Activated CD4-positive, alpha-beta T cell treated with anti-CD3 and anti-CD28 coated beads, Interleukin-2, amount 50 U/mL, for 48 hours (primary cell): Measurements from ENCODE around the gene PODNL1.
A peak's percentile ranks its signal among the peaks of the same experiment; 100 is the strongest.

Experiments
- DNase-seq, 2 experiments: peaks; one replicate each; pipeline ENCODE4 v3.0.0-alpha.2; 2020

PODNL1 gene

DNA sequence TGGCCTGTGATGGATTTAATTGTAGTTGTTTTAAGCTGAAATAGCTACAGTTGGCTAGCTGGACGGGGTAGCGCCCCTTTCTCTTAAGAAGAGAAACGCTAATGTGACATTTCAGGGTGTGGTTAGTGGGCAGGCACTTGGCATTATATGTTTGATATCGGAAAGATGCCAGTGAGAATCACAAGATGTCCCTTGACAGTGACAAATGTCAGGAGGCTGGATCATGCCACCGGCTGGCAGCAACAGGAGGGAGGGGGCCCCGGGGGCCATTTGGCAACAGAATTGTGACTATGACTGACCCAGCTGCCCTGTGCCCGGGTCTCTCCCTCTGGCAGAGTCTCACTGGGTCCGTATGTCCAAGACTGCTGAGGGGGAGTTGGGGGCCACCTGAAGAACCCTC, 18.8 kb upstream of the PODNL1 start:
- DNase-seq = no peak

DNA sequence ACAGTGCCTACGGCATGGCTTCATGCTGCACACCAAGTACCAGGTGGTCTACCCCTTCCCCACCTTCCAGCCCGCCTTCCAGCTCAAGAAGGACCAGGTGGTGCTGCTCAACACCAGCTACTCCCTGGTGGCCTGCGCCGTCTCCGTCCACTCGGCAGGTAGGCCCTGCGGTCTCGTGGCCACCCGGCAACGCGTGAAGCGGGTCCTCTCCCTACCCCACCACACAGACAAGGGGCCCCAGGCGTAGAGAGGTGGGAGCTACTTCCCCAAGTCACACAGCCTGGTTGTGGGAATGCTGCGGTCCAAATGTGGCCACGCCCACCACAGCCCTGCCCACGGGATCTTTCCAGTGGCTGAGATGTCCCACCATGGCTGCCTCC, 18.1 kb upstream of the PODNL1 start:
- no peak for DNase-seq

DNA sequence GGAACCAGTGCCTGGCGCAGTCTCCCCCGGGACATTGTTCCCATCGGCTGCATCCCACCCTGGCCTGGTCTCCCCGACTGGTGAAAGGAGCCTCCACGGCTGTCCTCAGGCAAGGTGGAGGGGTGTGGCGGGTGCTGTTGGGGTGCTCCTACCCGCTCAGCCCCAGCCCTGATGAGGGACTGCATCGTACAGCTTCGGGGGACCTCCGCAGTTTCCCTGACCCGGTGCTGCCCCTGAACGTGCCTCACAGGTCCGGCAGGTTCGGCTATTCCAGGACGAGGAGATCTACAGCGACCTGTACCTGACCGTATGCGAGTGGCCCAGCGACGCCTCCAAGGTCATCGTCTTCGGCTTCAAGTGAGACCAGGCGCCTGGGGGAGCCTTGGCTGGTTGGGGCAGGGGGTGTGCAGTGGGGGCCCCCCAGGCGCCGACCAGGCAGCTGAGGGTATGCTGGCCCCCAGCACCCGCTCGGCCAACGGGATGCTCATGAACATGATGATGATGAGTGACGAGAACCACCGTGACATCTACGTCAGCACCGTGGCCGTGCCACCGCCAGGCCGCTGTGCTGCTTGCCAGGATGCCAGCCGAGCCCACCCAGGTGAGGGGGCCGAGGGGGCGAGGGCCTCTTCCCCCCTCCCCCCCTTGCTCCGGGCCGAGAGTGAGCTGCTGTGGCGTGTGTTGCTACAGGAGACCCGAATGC, 17.6 kb upstream of the PODNL1 start:
- no peak for DNase-seq

DNA sequence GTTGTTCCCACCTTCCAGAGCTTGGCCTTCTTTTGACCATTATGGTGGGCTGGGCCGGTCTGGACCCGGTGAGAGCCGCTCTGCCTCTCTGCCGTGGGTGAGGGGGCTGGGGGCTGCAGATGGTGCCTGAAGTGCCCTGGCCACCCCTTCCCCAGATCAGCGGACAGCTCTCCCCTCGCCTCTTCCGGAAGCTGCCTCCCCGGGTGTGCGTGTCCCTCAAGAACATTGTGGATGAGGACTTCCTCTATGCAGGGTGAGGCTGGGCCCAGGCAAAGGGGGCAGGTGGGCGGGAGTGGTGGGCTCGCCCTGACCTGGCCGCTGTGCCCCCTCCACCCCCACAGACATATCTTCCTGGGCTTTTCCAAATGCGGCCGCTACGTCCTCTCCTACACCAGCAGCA, 16.0 kb upstream of the PODNL1 start:
- no peak for DNase-seq

DNA sequence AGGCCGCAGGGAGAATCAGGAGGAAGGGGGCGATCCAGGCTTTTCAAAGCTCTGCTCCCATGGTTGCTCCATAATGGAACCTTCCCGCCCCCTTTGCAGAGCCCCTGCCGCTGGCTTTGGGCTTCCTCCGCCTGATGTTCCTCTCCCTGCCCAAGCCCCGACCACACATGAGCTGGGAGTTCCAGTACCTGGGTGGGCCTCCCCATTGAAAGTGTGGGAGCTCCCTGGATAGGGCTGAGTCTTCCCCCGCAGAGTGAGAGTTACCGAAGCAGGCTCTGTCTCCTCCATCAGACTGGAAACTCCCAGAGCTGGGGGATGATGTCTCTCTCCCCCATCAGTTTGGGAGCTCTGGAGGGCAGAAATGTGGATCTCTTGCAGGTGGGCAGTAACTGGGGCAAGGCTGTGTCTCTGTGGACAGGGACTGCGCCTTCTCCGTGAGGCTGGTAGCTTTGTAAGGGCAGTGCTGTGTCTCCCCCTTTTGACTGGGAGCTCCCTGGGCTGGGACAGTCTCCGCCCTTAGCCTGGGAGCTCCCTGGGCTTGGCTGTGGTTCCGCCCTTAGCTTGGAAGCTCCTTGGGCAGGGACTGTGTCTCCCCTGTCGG, 14.8 kb upstream of the PODNL1 start:
- DNase-seq = peak; percentile 10 to 19

DNA sequence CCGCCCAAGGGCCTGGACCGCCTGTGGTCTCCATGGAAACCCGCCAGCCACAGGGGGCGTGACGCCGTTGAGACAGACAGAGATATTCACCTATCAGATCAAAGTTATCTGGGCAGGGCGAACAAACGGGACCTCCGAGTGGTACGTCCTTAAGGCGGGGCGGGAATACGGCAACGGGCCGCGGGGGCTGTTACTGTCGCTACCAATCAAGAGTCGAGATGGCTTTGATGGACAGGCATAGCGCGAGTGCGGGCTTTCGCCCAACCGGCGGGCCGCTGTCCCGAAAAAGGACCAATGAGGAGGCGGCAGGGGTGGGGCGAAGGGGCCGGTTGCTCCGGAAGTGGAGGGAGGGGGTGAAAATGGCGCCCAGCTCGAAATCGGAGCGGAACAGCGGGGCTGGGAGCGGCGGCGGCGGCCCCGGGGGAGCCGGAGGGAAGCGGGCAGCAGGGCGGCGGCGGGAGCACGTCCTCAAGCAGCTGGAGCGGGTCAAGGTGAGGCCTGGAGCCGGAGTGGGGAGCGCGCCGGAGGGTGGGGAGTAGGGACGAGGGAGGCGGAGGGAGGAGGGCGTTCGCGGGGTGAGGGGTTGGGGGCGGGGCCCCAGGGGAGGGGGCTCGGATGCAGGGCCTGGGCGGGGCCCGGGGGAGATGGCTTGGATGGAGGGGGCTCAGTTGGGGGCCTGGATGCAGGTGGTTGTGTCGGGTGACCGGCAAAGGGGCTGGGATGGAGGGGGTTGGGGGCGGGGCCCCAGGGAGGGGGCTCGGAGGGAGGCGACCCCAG, 14.1 kb upstream of the PODNL1 start, which contains the start of gene DCAF15:
TSS of gene DCAF15 (plus strand) at position 356 of the 777 bp plus-strand sequence. CDS start at position 360, 4 bp downstream.
- peak; percentile 99 for DNase-seq

DNA sequence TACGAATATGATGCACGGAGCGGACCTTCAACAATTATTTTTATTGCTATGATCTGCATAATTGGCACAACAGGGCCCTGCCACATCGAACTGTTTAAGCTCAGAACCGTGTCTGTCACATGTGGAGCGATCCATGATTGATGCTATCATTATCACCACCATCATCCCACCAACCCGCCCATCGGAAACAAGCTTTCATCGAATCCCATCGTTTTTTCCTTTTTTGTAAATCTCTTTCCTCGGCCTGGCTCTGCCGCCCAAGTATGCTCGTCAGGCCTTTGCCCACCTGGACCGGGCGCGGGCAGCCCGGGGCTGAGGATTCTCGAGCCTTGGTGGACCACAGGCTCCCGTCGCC, 13.6 kb upstream of the PODNL1 start:
- DNase-seq = no peak

DNA sequence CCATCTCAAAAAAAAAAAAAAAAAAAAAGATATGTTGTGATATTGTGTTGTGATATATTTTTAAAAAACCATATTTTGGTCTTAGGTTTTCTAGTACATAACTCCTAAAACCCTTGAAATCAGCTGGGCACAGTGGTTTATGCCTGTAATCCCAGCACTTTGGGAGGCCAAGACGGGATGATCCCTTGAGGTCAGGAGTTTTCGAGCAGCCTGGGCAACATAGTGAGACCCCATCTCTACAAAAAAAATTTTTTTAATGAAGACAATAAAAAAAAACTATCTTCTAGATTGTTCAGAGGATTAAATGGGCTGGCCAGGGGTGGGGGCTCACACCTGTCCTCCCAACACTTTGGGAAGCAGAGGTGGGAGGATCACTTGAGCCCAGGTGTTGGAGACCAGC, 12.8 kb upstream of the PODNL1 start:
- no peak for DNase-seq

DNA sequence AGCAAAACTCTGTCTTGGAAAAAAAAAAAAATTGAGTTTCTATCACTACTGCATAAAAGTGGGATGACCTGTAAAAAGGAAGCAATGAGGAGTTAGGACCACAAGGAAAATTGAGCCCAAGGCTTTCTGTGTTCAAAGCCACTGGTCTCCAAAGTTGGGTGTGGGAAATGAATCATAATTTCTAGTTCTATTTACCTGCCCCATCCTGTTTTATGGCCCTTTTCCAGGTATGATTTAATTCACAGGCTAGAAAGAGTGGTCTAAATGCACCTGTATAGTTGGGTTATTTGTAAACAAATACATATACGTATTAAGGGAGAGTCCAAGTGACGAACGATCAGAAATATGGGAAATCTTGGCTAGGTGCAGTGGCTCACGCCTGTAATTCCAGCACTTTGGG, 8.2 kb upstream of the PODNL1 start:
- DNase-seq = no peak

DNA sequence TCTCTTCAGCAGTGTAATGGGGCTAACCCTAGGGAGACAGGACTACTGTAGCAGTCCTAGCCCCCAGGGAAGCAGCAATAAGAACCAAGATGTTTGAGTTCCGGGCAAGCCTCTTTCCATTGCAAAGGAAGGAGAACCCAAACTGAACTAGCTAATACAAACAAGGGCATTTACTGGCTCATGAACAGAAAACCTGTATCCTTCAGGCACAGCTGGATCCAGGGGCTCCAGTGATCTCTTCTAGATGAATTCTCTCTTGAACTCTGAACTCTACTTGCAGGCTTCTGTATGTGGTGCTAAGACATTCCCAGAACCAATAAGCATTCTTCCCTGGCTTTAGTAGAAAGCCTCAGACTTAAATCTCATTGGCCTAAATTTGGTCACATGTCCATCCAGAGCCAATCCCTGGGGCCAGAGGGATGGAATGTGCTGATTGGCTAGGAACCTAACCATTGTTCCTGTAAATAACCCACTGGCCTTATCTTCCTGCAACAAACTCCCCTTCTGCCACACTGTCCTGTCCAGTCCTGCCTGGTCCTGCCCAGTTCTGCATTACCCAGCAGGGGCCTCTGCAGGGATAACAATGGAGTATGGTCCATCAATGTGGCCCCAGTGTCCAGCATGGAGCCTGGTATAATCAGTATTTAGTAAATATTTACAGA, 3.9 kb upstream of the PODNL1 start:
- no peak for DNase-seq

DNA sequence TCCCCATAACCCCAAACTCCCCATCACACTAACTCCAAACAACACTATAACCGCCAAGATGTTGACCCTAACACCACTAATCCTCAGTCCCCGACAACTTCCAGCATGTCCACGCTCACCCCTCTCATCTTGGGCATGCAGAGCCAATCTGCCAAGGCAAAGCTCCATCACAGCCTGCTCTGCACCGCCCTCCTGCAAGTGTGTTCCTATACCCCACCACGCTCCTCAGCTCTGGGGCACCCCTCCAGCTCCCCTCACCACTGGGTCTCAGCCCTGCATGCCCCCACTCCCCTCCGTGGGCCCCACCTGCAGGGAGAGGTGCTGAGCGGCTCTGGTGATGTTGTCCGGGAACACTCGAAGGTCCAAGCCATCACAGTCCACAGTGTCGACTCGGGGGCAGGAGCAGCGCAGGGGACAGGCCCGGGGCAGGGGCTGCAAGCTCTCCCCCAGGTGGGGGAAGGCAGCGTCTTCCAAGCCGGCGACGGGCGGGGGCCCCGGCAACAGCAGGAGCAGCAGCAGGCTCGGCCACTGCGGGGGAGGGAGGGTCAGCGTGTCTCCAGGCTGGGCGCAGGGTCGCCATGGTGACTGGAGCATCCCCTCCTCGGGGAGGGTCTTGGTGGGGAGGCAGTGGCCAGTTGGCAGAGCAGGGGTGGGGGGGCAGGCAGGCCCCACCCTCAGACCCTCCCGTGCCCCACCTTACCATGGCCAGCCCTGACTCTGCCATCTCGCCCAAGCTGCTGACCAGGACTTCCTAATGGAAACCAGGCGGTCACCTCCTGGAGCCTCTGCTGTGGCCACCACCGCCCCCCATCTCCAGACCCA, 527 bp downstream of the PODNL1 start:
- DNase-seq = no peak

DNA sequence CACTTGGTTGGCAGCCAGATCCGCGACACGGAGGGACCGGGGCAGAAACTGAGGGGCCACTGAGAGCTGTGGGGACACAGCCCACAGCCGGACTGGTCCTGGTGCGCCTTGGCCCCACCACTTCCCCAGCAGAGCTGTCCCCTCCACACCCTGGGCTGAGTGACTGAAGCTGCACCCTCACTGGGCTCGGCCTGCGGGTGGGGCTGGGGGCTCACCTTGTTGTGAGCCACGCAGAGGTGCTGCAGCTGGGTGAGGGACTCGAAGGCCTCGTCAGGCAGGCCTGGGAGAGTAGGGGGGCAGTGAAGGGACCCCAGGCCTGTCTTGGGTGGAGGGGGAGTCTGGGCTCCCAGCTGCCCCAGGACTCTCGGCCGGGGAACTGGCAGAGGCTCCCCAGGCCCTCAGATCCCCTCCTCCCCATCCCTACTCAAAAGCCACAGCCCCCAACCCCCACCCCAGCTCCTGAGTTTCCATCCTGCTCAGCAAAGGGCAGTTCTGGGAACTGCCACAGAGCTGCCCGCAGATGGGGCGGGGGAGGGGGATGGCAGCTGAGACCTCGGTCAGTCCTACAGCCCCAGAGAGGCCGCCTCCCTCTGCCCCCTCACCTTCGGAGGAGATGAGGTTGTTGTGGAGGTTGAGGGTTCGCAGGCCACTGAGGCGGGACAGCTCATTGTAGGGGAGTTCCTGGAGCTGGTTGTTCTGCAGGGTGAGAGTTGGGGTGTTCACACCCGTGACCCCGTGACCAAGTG, 2.3 kb downstream of the PODNL1 start:
- DNase-seq = no peak

DNA sequence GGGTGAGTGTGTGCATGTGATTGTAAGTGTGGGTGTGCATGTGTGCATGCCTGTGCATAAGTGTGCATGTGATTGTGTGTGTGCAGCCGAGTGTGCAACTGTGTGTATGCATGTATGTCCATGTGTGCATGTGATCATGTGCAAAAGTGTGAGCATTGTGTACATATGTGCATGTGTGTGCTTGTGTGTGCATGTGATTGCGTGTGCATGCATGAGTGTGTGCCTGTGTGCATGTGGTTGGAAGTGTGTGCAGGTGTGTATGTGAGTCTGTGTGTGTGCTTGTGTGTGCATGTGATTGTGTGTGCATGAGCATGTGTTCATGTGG, 3.5 kb downstream of the PODNL1 start:
- DNase-seq = no peak

DNA sequence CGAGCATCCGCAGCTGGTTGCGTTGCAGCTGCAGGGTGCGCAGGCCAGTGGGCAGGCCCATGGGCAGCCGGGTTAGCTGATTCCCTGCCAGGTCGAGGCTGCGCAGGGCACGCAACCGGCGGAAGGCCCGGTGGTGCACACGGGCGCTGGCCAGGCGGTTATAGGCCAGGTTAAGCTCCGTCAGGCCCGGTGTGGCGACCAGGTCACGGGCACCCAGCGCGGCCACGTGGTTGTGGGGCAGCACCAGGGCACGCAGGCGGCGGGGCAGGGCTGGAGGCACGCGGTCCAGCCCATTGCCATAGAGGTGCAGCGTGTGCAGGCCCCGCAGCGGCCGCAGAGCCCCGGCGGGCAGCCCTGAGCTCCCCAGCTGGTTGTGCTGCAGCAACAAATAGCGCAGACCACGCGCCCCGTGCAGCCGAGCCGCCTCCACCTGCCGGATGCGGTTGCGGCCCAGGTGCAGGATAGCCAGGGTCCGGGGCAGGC, 5.3 kb downstream of the PODNL1 start:
- no peak for DNase-seq

DNA sequence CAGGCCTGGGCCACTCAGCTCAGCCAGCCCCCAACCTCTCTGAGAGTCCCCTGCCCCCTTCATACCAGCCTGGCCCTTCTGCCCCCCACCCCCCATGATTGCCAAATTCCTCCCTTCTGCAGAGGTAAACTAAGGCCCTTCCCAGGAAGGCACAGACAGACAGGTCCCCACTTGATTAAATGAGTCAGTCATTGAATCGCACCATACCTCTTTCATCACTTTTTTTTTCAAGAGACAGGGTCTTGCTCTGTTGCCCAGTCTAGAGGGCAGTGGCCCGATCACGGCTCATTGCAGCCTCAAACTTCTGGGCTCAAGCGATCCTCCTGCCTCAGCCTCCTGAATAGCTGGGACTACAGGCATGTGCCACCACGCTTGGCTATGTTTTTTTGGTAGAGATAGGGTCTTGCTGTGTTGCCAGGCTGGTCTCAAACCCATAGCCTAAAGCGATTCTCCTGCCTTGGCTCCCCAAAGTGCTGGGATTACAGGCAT, 6.0 kb downstream of the PODNL1 start:
- no peak for DNase-seq

DNA sequence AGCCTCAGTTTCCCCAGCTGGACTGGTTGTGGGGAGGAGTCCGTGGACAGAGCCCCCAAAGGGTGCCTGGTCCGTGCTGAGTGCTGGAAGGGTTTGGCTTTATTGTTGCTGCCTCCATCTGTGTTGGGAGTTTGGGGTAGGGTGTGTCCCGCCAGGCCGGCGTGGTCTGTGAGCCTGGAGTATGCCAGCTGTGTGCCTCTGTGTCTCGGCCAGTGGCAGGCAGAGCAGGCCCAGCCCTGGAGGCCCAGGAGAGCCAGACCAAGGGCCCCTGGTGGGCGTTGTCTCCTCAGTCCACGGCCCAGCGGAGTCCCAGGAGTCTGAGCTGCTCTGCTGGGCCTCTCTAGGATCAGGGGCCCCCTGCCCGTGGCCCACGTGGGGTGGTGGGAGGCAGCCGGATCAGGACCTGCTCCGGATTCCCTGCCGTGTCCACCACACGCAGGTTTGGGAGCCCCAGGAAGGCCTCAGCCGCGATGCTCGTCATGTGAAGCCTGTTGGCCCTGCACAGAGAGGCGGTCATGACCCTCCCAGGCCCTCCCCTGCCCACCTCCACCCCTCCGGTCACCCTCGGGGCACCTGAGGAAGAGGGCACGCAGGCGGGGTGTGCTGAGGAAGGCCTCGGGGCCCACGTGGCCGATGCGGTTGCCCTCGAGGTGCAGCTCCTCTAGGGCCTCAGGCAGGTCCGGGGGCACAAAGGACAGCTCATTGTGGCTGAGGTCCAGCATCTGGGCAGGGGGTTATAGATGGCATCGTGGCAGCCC, 6.6 kb downstream of the PODNL1 start:
- DNase-seq = no peak

DNA sequence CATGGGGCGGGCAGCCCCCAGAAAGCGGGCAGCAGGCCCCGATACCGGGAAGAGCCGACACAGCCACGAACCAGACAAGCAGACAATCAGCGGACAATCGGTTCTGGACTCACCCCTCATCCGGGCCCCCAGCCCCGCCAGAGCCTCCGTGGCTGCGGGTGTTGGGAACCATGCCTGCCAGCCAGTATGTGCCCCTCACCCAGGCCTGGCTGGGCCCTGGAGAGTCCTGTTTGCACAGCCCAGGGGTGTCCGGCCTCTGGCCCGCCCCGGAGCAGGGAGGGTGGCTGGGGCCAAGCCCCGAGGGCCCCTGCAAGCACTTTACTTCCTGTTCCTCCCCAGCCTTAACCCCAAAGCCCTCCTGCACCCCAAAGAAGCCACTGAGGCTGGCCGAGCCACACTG, 7.8 kb downstream of the PODNL1 start:
- DNase-seq = no peak

DNA sequence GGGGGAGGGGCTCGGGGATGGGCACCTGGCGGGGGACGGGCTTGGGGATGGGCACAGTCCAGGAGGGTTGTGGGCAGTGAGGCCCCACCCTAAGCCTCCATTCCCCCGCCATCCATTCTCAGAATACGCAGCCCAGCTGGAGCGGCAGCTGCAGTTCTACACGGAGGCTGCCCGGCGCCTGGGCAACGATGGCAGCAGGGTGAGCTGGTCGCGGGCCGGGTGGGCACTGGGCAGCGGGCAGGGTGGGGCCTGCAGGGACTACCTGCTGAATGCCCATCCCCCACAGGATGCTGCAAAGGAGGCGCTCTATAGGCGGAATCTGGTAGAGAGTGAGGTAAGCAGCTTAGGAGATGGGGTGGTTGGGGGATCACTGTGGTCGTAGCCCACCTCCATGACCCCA, 8.3 kb downstream of the PODNL1 start:
- DNase-seq = no peak

DNA sequence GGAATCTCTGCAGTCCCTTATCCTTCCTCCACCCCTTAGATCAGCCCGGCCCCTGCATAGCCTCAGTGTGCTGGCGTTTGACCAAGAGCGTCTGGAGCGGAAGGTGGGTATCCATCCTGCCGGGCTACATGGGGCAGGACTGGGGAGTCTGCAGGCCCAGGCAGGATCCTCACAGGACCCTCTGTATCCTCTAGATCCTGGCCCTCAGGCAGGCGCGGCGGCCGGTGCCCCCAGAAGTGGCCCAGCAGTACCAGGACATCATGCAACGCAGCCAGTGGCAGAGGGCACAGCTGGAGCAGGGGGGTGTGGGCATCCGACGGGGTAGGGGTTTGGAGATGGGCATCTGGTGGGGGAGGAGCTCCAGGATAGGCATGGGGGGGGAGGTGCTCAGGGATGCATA, 8.9 kb downstream of the PODNL1 start:
- DNase-seq = no peak

DNA sequence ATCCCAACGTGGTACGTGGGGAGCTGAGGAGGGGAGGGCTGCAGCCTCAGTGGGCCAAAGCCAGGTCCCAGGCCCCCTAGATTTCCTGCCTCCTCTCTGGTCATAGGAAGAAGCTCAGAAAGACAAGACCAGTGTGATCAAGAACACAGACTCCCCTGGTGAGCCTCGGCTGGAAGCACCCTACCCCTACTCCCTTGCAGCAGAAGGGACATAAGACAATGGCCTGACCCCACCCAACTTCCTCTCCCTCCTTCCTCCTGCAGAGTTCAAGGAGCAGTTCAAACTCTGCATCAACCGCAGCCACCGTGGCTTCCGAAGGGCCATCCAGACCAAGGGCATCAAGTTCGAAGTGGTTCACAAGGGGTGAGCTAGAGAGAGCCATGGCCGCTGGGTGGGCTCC, 11.5 kb downstream of the PODNL1 start:
- no peak for DNase-seq

DNA sequence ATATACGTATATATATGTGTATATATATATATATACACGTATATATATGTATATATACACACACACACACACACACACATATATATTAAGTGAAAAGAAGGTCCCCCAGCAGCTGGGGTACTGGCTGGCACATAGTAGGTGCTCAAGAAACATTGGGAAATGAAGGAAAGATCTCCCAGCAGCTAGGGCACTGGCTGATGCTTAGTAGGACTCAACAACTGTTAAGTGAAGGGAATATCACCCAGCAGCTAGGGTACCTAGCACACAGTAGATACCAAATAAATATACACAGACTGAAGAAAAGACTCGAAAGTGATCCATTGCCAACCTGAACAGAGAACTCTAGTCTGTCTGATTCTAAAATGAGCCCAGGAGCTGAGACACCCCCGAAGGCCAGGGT, 12.2 kb downstream of the PODNL1 start:
- no peak for DNase-seq
